Smooth muscle cell of trachea (primary cell): ENCODE results near the gene BTBD18. TPM values are rescaled to one million over a fixed set of nuclear protein-coding genes. Genes with fewer than 3 reads are reported as not detected.

Source experiments
- total RNA-seq: library from RNA; depleted of rRNA; stranded (reverse); fragments of >200 nt; gene quantifications from 2 replicates; pipeline ENCODE4 v1.2.1, GENCODE V29; 2014

BTBD18 gene, protein sequence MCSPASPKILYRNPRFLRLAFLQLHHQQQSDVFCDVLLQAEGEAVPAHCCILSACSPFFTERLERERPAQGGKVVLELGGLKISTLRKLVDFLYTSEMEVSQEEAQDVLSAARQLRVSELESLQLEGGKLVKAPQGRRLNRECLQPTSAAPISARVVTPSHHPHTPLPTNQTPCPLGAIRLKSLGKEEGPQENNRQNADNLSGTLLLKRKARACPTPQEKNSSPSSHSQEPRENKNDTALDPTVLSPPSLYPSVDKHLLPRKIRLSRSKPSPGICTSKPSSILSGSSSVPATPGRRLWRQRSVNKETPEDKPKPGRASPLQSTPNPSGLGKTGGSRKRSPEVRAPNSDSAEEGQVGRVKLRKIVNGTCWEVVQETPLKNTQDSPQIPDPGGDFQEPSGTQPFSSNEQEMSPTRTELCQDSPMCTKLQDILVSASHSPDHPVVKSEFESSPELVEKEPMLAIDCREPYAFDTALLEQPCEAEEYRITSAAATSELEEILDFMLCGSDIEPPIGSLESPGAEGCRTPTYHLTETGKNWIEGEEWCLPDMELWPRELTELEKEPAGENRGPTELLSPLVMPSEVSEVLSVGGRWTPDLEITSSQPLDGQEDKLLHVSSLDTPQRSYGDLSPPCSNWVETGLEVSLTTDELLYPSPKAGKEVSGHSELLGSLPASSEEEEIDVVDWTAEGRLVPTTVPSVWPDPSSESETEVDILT
- not detected in 2 replicates for total RNA-seq

DNA sequence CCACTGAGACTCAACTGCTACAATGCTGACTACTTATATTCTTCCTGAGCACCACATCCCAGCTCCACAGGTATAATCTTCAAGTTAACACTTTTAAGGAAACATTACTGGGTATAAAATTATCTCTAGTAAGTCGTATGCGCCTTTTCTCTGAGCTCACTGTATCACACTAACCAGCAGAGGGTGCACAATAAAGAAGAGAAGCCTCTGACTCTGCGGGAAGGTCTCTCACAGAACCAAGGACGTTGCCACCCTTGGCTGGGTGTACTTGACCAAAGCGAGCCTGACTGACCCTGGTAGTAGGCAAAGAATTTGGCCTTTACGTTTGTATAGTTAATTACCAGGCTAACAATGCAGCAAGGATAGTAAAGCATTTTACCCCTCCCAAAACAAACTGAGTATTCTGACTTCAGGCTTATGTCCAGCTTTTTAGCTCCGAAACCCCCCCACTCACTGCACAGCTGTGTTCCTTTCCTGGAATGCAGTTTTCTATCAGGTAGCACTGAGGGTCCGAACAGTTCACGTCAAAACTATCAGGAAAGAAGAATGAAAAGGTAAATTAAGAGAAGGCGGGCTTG is at the start of gene BTBD18:
TSS of gene BTBD18 (minus strand) at position 144 of the 578 bp plus-strand sequence. CDS start 631 bp downstream, outside the sequence.

GRCh38 chr11:57761301-57762234 is 9.9 kb upstream of the BTBD18 start, which contains the start of gene CTNND1:
CTNND1 (plus strand) TSS chr11:57761802; CDS start chr11:57791479, 29,677 bp downstream.

GRCh38 chr11:57741132-57742086 is 10.2 kb downstream of the BTBD18 start, which contains the start of gene SELENOH:
SELENOH (plus strand) TSS chr11:57741491; CDS start chr11:57741596, 105 bp downstream.

DNA sequence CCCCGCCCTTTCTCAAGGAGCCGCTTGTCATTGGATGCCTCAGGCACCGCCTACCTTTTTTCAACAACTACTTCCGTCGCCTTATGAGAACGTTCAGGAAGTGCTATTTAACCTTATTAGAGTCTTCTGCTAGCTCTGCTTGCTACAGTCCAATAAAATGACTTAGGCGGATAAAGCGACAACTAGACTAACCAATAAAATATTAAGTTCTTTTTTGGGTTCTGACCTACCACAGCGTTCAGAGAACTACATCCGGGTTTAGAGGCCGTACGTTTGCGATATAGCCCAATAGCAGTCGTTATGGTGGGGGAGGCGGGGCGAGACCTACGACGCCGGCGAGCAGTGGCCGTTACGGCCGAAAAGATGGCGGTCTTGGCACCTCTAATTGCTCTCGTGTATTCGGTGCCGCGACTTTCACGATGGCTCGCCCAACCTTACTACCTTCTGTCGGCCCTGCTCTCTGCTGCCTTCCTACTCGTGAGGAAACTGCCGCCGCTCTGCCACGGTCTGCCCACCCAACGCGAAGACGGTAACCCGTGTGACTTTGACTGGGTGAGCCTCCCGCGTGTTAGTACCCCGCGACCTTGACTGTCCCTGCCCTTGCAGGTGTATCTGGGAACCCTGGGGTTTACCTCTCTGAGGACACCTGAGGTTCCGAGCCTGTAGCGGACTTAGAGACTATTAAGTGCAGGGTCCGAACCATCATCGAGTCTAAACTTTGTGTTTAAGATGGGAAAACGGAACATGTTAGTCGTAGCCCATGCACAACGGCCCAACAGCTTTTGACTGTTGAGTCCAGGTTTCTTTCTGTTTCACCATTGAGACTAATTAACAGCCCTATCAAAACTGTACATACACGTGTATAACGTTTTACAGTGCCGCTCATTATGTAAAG is 39.1 kb downstream of the BTBD18 start, which contains the start of gene TMX2:
TSS of gene TMX2 (plus strand) at position 338 of the 895 bp plus-strand sequence. CDS start at position 364, 26 bp downstream.

GRCh38 chr11:57711414-57712255 is 40.0 kb downstream of the BTBD18 start, which contains the start of gene MED19:
MED19 (minus strand) TSS chr11:57712215; CDS start chr11:57712179, 36 bp downstream.

Other genes starting within 250 kb of the BTBD18 start
- 15.3 and 23.5 TPM in 2 replicates for gene SLC43A1, start 236.1 kb downstream of the BTBD18 start, total RNA-seq
- 14.9 and 35.5 TPM in 2 replicates for gene TIMM10, start 221.1 kb downstream of the BTBD18 start, total RNA-seq
- gene SMTNL1, start 214.2 kb downstream of the BTBD18 start, total RNA-seq = not detected in 2 replicates
- gene UBE2L6, start 184.1 kb downstream of the BTBD18 start, total RNA-seq = 43.3 and 106 TPM in 2 replicates
- 9.6 and 26.0 TPM in 2 replicates for gene SERPING1, start 154.1 kb downstream of the BTBD18 start, total RNA-seq
- 2.6 and 3.1 TPM in 2 replicates for gene YPEL4, start 101.9 kb downstream of the BTBD18 start, total RNA-seq
- gene CLP1, start 94.1 kb downstream of the BTBD18 start, total RNA-seq = 19.5 and 20.2 TPM in 2 replicates
- gene ZDHHC5, start 83.7 kb downstream of the BTBD18 start, total RNA-seq = 26.9 and 42.0 TPM in 2 replicates
- 12.4 and 20.7 TPM in 2 replicates for gene MED19, start 39.6 kb downstream of the BTBD18 start, total RNA-seq
- gene TMX2, start 39.2 kb downstream of the BTBD18 start, total RNA-seq = 48.1 and 48.3 TPM in 2 replicates
- gene SELENOH, start 10.3 kb downstream of the BTBD18 start, total RNA-seq = 67.0 and 110 TPM in 2 replicates
- 114 and 116 TPM in 2 replicates for gene CTNND1, start 10.0 kb upstream of the BTBD18 start, total RNA-seq